RCC 7860 (cell line): ENCODE results near the gene NAA40.

Experiments used
- DNase-seq: peaks from one replicate; pipeline ENCODE4 v3.0.0-alpha.2; 2015; ENCODE audit warnings: low spot score
- FAIRE-seq: peaks from 2 replicates; lab custom pipeline; 2012; peaks lifted over from hg19 to GRCh38; lab: Jason Lieb, UNC

Gene NAA40

GRCh38 chr11:63985812-63986155, 47.0 kb downstream of the NAA40 start:
- FAIRE-seq (no peak), DNase-seq (no peak)

- peak; percentile 75 for DNase-seq
- FAIRE-seq: no peak
These were observed 47.5 kb downstream of the NAA40 start, which contains the start of gene OTUB1 for GRCh38 chr11:63986156-63986931. Gene OTUB1, plus strand, starts transcription at chr11:63986438. Its CDS starts 19 bp downstream, at chr11:63986457.

GRCh38 chr11:63986932-63987513, 48.2 kb downstream of the NAA40 start:
- DNase-seq (no peak), FAIRE-seq (no peak)

- FAIRE-seq: no peak
- DNase-seq: no peak
These were observed 52.8 kb downstream of the NAA40 start for GRCh38 chr11:63991558-63991957.

- DNase-seq: no peak
- FAIRE-seq: no peak
These were observed 54.3 kb downstream of the NAA40 start for GRCh38 chr11:63993100-63993499.

GRCh38 chr11:63993993-63994392, 55.2 kb downstream of the NAA40 start:
- FAIRE-seq (no peak), DNase-seq (no peak)

- FAIRE-seq (no peak), DNase-seq (no peak)
These were observed 57.7 kb downstream of the NAA40 start for GRCh38 chr11:63996512-63996911.

- no peak for DNase-seq
- FAIRE-seq: no peak
These were observed 58.4 kb downstream of the NAA40 start for GRCh38 chr11:63997104-63997700.

- DNase-seq (no peak), FAIRE-seq (no peak)
These were observed 59.1 kb downstream of the NAA40 start for GRCh38 chr11:63997801-63998337.

GRCh38 chr11:63998558-63999348, 60.0 kb downstream of the NAA40 start:
- DNase-seq (no peak), FAIRE-seq (no peak)

- no peak for FAIRE-seq
- no peak for DNase-seq
These were observed 60.7 kb downstream of the NAA40 start for GRCh38 chr11:63999349-64000025.

- no peak for DNase-seq
- FAIRE-seq: no peak
These were observed 61.4 kb downstream of the NAA40 start for GRCh38 chr11:64000026-64000739.

- DNase-seq: no peak
- FAIRE-seq: no peak
These were observed 62.1 kb downstream of the NAA40 start for GRCh38 chr11:64000740-64001483.

- FAIRE-seq: no peak
- no peak for DNase-seq
These were observed 63.0 kb downstream of the NAA40 start for GRCh38 chr11:64001484-64002420.

- DNase-seq (no peak), FAIRE-seq (no peak)
These were observed 65.2 kb downstream of the NAA40 start for GRCh38 chr11:64003807-64004589.

- DNase-seq: peak; percentile 3
- no peak for FAIRE-seq
These were observed 65.8 kb downstream of the NAA40 start for GRCh38 chr11:64004590-64004984.

- FAIRE-seq (no peak), DNase-seq (no peak)
These were observed 66.9 kb downstream of the NAA40 start for GRCh38 chr11:64005691-64006090.
